ENCODE data around the gene SLC46A1. TPM values are rescaled to one million over a fixed set of nuclear protein-coding genes. Genes with fewer than 3 reads are reported as not detected.
"Not testable (repeated sequence)": the region's sequence is repeated elsewhere in the genome, so short reads cannot be mapped to it uniquely, and the experiment has no call there.

The SLC46A1 gene
- total and polyA plus RNA-seq, 12 donors, result 1.4 to 10.2 (median 4.7) TPM

DNA sequence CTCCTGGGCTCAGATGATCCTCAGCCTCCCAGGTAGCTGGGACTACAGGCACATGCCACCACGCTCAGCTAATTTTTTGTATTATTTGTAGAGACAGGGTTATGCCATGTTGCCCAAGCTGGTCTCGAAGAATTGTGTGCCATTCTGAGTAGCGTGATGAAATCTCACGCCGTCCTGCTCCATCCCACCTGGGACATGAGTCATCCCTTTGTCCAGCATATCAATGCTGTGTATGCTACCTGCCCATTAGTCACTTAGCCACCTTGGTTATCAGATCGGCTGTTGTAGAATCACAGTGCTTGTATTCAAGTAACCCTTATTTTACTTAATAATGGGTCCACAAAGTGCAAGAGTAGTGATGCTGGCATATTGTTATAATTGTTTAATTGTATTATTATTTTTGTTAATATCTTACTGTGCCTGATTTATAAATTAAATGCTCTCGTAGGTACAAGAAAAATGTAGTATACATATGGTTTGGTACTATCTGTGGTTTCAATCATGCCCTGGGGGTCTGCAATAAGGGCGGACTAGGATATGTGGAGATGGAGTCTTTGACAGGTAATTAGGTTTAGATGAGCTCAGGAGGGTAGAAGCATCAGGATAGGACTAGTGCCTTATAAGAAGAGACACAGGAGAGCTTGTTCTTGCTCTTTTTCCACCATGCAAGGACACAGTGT is 40.8 kb upstream of the SLC46A1 start:
- H3K9me3 ChIP-seq, result peaks cover 0 to 28% (median 0%) of the 10 kb centered on the region in 11 donors
- ATAC-seq (no peak), DNase-seq (no peak)
- 83 to 88% methylated on average over 8 of the region's 8 CpGs for WGBS, 2 donors
- no peaks in the 10 kb centered on the region for H3K36me3 ChIP-seq
- H3K4me3 ChIP-seq, result no peak overlapping the region
- TF ChIP-seq, protein P1, sequence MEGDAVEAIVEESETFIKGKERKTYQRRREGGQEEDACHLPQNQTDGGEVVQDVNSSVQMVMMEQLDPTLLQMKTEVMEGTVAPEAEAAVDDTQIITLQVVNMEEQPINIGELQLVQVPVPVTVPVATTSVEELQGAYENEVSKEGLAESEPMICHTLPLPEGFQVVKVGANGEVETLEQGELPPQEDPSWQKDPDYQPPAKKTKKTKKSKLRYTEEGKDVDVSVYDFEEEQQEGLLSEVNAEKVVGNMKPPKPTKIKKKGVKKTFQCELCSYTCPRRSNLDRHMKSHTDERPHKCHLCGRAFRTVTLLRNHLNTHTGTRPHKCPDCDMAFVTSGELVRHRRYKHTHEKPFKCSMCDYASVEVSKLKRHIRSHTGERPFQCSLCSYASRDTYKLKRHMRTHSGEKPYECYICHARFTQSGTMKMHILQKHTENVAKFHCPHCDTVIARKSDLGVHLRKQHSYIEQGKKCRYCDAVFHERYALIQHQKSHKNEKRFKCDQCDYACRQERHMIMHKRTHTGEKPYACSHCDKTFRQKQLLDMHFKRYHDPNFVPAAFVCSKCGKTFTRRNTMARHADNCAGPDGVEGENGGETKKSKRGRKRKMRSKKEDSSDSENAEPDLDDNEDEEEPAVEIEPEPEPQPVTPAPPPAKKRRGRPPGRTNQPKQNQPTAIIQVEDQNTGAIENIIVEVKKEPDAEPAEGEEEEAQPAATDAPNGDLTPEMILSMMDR (IDR thresholded peaks at IDR 0.05), result no peak
- peaks cover 0 to 14% (median 0%) of the 10 kb centered on the region in 7 donors for H3K27me3 ChIP-seq
- intact Hi-C loops (cut with DNase I), result no loop called here
- H3K27ac ChIP-seq, result no peak overlapping the region
- H3K4me1 ChIP-seq, result no peaks in the 10 kb centered on the region

DNA sequence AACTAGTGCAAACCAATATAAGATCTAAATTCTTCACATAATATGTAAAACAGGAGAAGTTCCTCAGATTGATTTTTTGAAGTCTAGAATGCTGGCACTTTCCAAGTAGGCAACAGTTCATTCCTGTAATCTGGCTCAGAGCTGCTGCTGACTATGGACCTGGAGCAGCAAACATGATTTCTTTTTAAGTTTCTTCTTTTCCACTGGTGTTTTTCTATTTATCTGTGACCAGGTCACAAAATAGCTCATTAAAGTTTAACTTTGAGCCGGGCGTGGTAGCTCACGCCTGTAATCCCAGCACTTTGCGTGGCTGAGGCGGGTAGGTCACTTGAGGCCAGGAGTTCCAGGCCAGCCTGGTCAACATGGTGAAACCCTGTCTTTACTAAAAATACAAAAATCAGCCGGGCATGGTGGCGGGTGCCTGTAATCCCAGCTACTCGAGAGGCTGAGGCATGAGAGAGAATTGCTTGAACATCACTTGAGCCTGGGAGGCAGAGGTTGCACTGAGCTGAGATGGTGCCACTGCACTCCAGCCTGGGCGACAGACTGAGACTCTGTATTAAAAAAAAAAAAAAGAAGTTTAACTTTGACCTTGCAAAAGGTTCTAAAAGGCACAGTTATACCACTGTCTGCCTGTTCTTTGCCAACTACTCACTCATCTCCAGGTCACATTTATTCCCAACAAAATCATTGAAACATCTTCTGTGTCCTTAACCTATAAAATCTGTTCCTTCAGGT is 38.1 kb upstream of the SLC46A1 start:
- Histone ChIP-seq H3K4me3 (no peak overlapping the region), H3K27me3 (peaks cover 0 to 29% (median 0%) of the 10 kb centered on the region in 7 donors), H3K36me3 (no peaks in the 10 kb centered on the region), H3K4me1 (no peaks in the 10 kb centered on the region), H3K27ac (no peak overlapping the region), H3K9me3 (peaks cover 0 to 19% (median 0%) of the 10 kb centered on the region in 11 donors)
- intact Hi-C loops (cut with DNase I), result no loop called here
- WGBS, 2 donors, result 87 to 90% methylated on average over 9 of the region's 9 CpGs
- ATAC-seq (no peak), DNase-seq (no peak)
- TF ChIP-seq, protein P1 (IDR thresholded peaks at IDR 0.05), result no peak

DNA sequence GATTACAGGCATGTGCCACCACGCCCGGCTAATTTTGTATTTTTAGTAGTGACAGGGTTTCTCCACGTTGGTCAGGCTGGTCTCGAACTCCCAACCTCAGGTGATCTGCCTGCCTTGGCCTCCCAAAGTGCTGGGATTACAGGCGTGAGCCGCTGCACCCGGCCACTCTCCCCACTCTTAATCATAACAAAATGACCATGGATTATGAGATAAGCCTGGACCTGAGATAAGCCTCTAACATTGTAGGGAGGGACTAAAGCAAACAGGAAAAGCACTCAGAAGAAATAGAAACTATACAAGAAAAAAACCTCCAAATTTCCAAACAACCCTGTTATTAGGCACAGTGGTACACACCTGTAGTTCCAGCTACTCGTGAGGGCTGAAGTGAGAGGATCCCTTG is 28.3 kb upstream of the SLC46A1 start:
- H3K9me3 ChIP-seq; intact Hi-C loops (cut with DNase I); H3K36me3 ChIP-seq; DNase-seq; H3K4me3 ChIP-seq; ATAC-seq; H3K27ac ChIP-seq; H3K4me1 ChIP-seq: not testable (repeated sequence)
- peaks cover 0 to 34% (median 4%) of the 10 kb centered on the region in 7 donors for H3K27me3 ChIP-seq
- WGBS, 2 donors, result 68% methylated on average over 8 of the region's 8 CpGs

DNA sequence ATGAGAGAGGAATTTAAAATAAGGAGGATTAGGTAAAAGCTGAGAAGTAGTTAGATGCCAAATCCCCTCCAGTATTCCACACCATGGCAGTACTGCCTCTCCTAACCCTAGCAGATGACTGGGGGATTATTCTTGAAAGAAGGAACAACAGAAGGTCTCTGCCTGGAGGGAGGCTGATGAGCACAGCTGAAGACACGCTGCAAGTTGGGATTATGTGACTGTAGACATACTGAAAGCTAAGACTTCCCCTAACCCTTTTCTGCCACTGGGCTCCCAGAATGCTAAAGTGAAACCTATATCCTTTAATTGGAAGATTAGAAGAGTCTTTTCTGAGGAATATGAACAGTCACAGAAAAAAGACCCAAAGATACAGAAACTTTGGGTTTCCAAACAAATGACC is 27.7 kb upstream of the SLC46A1 start:
- H3K4me1 ChIP-seq, result no peaks in the 10 kb centered on the region
- H3K27ac ChIP-seq, result no peak overlapping the region
- 50 to 62% methylated on average over 1 of the region's 1 CpG for WGBS, 2 donors
- H3K4me3 ChIP-seq, result no peak overlapping the region
- H3K36me3 ChIP-seq, result no peaks in the 10 kb centered on the region
- H3K27me3 ChIP-seq, result peaks cover 0 to 34% (median 4%) of the 10 kb centered on the region in 7 donors
- intact Hi-C loops (cut with DNase I), result no loop called here
- TF ChIP-seq, protein P1 (IDR thresholded peaks at IDR 0.05), result no peak
- ATAC-seq (no peak), DNase-seq (no peak)
- no peaks in the 10 kb centered on the region for H3K9me3 ChIP-seq

DNA sequence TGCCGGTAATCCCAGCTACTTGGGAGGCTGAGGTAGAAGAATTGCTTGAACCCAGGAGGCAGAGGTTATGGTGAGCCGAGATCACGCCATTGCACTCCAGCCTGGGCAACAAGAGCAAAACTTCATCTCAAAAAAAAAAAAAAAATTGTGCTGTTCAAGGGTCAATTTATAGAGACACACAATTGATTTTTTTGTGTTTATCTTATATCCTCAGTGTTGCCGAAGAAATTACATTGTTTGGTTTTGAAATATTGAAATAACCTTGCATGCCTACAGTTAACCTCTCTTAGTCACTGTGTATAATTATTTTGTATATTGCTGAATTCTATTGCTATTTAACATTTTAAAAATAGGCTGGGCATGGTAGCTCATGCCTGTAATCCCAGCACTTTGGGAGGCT is 22.0 kb upstream of the SLC46A1 start:
- intact Hi-C loops (cut with DNase I), result loop anchor here in 1 of 10 donors (10.0 kb wide), 1 partner anchor 67 kb away; no protein-coding TSS in a partner anchor
- H3K27ac ChIP-seq, H3K9me3 ChIP-seq, DNase-seq, H3K4me1 ChIP-seq, ATAC-seq, H3K4me3 ChIP-seq, H3K36me3 ChIP-seq: not testable (repeated sequence)
- peaks cover 0 to 21% (median 3%) of the 10 kb centered on the region in 7 donors for H3K27me3 ChIP-seq
- 90 to 92% methylated on average over 4 of the region's 4 CpGs for WGBS, 2 donors
